K562 (cell line): Measurements from ENCODE around the gene MRPL41. TPM values are rescaled to one million over a fixed set of nuclear protein-coding genes. Genes with fewer than 3 reads are reported as not detected.

Source experiments
- BCOR ChIP-seq: fragments of 450-650 bp; IDR thresholded peaks from 2 replicates; pipeline ENCODE4 v1.6.1; 2016
- ELF4 ChIP-seq: fragments of 450-650 bp; formaldehyde crosslinking; IDR thresholded peaks from 2 replicates; pipeline ENCODE4 v1.4.0; 2022; ENCODE audit warnings: missing genetic modification characterization
- MAFK ChIP-seq: IDR thresholded peaks from 2 replicates; pipeline ENCODE4 v1.6.1; 2011; ENCODE audit warnings: low read length, improper control_type of control experiment
- NCOA6 ChIP-seq: fragments of 450-650 bp; IDR thresholded peaks from 2 replicates; pipeline ENCODE4 v1.6.1; 2017; ENCODE audit warnings: mild to moderate bottlenecking
- POLR2G ChIP-seq: fragments of 200-400 bp; formaldehyde crosslinking; IDR thresholded peaks from 2 replicates; pipeline ENCODE4 v1.6.1; 2017; ENCODE audit warnings: low read depth, mild to moderate bottlenecking, antibody characterized with exemption, low read length, moderate library complexity
- PURB ChIP-seq: sonication (generic); formaldehyde crosslinking; IDR thresholded peaks from 2 replicates; pipeline ENCODE4 v1.9.0; 2021; ENCODE audit warnings: low read depth, mild to moderate bottlenecking, missing genetic modification reagents
- RBFOX2 ChIP-seq: fragments of 200-400 bp; formaldehyde crosslinking; IDR thresholded peaks from 2 replicates; pipeline ENCODE4 v1.6.1; 2017; ENCODE audit warnings: low read depth, mild to moderate bottlenecking, low read length, moderate library complexity
- SMC3 ChIP-seq: conservative IDR thresholded peaks from 2 replicates; pipeline ENCODE4 v1.6.1; 2011; ENCODE audit warnings: low read depth, low read length, improper control_type of control experiment; ENCODE audit not compliant: insufficient read depth
- STAG1 ChIP-seq: sonication (generic); formaldehyde crosslinking; IDR thresholded peaks from 2 replicates; pipeline ENCODE4 v1.5.0; 2020; ENCODE audit warnings: missing genetic modification reagents, borderline replicate concordance
- ZNF583 ChIP-seq: fragments of 250-450 bp; sonication (Bioruptor Pico); IDR thresholded peaks from 2 replicates; pipeline ENCODE4 v1.4.0; 2020
- polyA plus RNA-seq, 8 experiments: library from polyadenylated mRNA; depleted of rRNA in 4 of 8; stranded (reverse) in 5 of 8; unstranded in 3 of 8; fragments of >200 nt; fragmentation: Nextera tagmentation in 2 of 8; fragmentation: Illumina TruSeq in 1 of 8; extraction: Ambion mirVana in 2 of 8; extraction: Trizol in 1 of 8; gene quantifications; 2 replicates each; pipeline versions ENCODE4 v1.2.1 to v1.2.3, GENCODE V29; 2011 to 2014; ENCODE audit warnings: inconsistent platforms in 1 of 8, missing spikeins in 1 of 8
- total RNA-seq, 7 experiments: library from RNA; depleted of rRNA in 6 of 7; stranded (reverse); fragments of >200 nt in 6 of 7; fragmentation: Illumina TruSeq in 2 of 7; extraction: Trizol in 2 of 7; gene quantifications; 2 replicates each; pipeline versions ENCODE4 v1.2.1 to v1.2.3, GENCODE V29; 2011 to 2021; ENCODE audit warnings: low replicate concordance in 1 of 7
- TF ChIP-seq, protein P1 (sequence below), 3 experiments: IDR thresholded peaks in 2 of 3; conservative IDR thresholded peaks in 1 of 3; 2 replicates each; pipeline ENCODE4 v1.5.1; 2011 to 2012; ENCODE audit warnings: low read length in 3 of 3, mild to moderate bottlenecking in 3 of 3, control low read depth in 2 of 3, improper control_type of control experiment in 1 of 3, inconsistent platforms in 1 of 3, low read depth in 1 of 3, mixed read lengths in 1 of 3, moderate library complexity in 1 of 3; ENCODE audit not compliant: insufficient read depth in 2 of 3
- TF ChIP-seq, protein P2 (sequence below): fragments of 450-650 bp; formaldehyde crosslinking; IDR thresholded peaks from 2 replicates; pipeline ENCODE4 v1.4.0; 2020; ENCODE audit warnings: mild to moderate bottlenecking, moderate library complexity
- TF ChIP-seq, protein P3 (sequence below): sonication (generic); formaldehyde crosslinking; IDR thresholded peaks from 2 replicates; pipeline ENCODE4 v1.8.0; 2022; ENCODE audit warnings: missing genetic modification reagents, mild to moderate bottlenecking, moderate library complexity, borderline replicate concordance

Gene MRPL41
- total and polyA plus RNA-seq, 9 of the 15 experiments (the other 6 are each of a cell fraction or from before 2014, with no cell fraction given): 2.6 to 259 (median 21.6) TPM

DNA sequence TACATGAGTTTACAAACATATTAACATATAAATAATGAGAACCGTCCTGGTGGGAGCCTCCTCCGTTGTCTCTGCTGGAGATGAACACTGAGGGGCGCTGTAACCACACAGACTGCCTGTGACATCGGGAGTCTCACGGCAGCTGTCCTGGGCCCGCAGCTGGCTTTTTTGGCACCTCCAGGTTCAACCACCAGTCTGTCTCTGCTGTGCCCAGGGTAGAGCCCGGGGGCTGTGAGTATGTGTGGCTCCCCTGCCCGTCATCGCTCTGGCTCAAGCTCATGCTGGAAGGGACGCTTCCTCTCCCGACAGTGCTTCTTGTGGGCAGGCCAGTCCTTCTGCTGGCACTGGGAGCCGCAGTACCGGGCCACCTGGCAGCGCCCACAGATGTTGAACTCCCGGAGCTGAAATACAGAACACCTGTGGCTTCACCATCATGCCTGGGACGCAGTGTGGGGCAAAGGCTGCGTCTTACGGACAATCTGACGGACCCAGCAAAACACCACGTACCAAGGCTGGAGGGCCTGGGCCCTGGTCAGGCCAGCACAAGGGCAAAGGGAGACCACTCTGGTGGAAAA is 30.7 kb downstream of the MRPL41 start (continued):
- TF ChIP-seq, protein P1, sequence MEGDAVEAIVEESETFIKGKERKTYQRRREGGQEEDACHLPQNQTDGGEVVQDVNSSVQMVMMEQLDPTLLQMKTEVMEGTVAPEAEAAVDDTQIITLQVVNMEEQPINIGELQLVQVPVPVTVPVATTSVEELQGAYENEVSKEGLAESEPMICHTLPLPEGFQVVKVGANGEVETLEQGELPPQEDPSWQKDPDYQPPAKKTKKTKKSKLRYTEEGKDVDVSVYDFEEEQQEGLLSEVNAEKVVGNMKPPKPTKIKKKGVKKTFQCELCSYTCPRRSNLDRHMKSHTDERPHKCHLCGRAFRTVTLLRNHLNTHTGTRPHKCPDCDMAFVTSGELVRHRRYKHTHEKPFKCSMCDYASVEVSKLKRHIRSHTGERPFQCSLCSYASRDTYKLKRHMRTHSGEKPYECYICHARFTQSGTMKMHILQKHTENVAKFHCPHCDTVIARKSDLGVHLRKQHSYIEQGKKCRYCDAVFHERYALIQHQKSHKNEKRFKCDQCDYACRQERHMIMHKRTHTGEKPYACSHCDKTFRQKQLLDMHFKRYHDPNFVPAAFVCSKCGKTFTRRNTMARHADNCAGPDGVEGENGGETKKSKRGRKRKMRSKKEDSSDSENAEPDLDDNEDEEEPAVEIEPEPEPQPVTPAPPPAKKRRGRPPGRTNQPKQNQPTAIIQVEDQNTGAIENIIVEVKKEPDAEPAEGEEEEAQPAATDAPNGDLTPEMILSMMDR (IDR thresholded peaks at IDR 0.05 in 2 of 3, conservative IDR thresholded peaks at IDR 0.05 in 1 of 3; ENCODE audit: insufficient read depth in 2 of 3, low read depth in 1 of 3, low read length in 3 of 3): peak; percentile 66 to 74 (median 70)
- no peak for TF ChIP-seq MAFK
- peak; percentile 29; the same call in 1 of the 2 replicates for TF ChIP-seq SMC3
- TF ChIP-seq ELF4 (CRISPR knock-in tag): no peak
- no peak for TF ChIP-seq PURB (CRISPR knock-in tag)
- no peak for TF ChIP-seq BCOR
- no peak for TF ChIP-seq ZNF583
- TF ChIP-seq POLR2G: peak; percentile 47
- peak; percentile 59; the same call in 1 of the 2 replicates for TF ChIP-seq STAG1
- no peak for TF ChIP-seq NCOA6
- peak; percentile 42; the same call in 1 of the 2 replicates for TF ChIP-seq RBFOX2
- TF ChIP-seq, protein P2, sequence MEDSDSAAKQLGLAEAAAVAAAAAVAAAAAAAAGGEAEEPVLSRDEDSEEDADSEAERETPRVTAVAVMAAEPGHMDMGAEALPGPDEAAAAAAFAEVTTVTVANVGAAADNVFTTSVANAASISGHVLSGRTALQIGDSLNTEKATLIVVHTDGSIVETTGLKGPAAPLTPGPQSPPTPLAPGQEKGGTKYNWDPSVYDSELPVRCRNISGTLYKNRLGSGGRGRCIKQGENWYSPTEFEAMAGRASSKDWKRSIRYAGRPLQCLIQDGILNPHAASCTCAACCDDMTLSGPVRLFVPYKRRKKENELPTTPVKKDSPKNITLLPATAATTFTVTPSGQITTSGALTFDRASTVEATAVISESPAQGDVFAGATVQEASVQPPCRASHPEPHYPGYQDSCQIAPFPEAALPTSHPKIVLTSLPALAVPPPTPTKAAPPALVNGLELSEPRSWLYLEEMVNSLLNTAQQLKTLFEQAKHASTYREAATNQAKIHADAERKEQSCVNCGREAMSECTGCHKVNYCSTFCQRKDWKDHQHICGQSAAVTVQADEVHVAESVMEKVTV (CRISPR knock-in tag): peak; percentile 40; the same call in 1 of the 2 replicates
- TF ChIP-seq, protein P3, sequence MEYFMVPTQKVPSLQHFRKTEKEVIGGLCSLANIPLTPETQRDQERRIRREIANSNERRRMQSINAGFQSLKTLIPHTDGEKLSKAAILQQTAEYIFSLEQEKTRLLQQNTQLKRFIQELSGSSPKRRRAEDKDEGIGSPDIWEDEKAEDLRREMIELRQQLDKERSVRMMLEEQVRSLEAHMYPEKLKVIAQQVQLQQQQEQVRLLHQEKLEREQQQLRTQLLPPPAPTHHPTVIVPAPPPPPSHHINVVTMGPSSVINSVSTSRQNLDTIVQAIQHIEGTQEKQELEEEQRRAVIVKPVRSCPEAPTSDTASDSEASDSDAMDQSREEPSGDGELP: peak; percentile 40; the same call in 1 of the 2 replicates
